DMS 273 treated with DMSO at 0.1 percent for 48 hours (cell line): ENCODE results near the gene GPR42.
"Not testable (repeated sequence)": the region's sequence is repeated elsewhere in the genome, so short reads cannot be mapped to it uniquely, and the experiment has no call there.

ENCODE experiments used
- DNase-seq: peaks from one replicate; lab custom pipeline; 2025; lab: John Stamatoyannopoulos, UW

Gene GPR42

GRCh38 chr19:35363711-35364425 lies 7.0 kb upstream of the GPR42 start:
- DNase-seq = no peak

DNA sequence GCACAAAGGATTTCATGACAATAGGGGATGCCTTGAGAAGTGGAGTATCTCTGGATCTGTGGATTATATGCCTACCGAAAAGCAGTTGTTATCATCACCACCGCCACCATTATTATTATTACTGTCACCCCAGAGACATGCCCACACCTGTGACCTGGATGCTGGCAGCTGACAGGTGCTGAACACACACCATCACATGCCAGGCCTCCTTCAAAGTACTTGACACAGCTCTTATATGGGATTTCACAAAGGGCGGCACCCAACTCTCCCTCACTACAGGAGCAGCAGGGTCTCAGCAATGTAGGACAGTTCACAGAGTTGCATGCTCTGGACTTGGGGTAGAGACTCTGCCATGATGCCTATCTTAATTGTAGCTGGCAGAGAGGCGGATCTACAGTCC lies 5.6 kb upstream of the GPR42 start:
- no peak for DNase-seq

DNA sequence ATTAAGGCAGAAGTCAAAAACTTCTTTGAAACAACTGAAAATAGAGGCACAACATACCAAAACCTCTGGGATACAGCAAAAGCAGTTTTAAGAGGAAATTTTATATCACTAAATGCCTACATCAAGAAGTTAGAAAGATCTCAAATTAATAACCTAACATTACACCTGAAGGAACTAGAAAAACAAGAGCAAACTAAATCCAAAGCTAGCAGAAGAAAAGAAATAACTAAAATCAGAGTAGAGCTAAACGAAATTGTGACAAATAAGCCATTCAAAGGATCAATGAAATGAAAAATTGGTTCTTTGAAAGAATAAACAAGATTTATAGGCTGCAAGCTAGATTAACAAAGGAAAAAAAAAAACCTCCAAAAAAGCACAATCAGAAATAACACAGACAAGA lies 2.5 kb upstream of the GPR42 start:
- no peak for DNase-seq

GRCh38 chr19:35369522-35369921 lies 1.3 kb upstream of the GPR42 start:
- DNase-seq = no peak

DNA sequence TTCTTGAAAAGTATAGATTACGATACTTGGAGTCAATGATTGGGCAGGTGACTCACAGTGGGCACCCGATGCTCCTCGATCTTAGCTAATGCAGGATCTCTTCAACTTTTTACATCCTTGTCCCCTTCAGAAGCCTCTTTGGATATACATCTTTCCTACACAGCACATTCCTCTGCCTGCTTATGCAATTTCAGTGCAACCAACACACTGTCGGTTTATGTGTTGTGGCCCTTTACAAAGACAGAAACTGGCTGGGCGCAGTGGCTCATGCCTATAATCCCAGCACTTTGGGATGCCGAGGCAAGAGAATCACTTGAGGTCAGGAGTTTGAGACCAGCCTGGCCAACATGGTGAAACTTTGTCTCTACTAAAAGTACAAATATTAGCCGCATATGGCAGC lies 2.6 kb downstream of the GPR42 start:
- DNase-seq = no peak

GRCh38 chr19:35374031-35374430 lies 3.2 kb downstream of the GPR42 start:
- DNase-seq = not testable (repeated sequence)

GRCh38 chr19:35375505-35376307 lies 4.8 kb downstream of the GPR42 start:
- no peak for DNase-seq

DNA sequence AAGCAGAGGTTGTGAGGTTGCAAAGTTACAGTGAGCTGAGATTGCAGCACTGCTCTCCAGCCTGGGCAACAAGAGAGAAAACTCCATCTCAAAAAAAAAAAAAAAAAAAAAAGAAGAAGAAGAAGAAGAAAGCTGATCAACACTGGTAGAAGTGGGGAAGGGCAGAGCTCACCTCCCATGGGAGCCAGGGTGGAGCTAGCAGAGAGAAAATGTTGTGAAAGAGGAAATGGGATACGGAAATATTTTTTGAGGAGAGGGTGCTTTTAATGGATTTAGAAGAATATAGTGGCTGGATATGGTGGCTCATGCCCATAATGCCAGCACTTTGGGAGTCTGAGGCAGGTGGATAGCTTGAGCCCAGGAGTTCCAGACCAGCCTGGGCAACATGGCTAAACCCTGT lies 6.8 kb downstream of the GPR42 start:
- no peak for DNase-seq

DNA sequence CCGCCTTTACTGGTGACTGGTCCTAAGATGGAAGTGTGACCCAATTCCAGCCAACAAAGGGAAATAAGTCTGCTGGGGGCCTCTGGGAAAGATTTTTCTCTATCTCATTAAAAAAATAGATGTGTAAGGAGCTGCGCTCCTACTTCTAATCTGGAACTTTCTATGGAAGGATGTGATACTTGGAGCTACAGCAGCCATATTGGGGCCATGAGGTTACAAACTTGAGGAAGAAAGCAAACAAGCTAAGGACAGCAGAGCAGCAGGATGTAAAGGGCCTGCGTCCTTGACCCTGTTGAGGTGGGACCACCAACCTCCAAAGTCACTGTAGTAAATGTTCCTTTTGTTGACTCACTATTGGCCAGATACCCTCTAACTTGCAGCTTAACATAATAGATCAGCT lies 7.5 kb downstream of the GPR42 start:
- DNase-seq = no peak

DNA sequence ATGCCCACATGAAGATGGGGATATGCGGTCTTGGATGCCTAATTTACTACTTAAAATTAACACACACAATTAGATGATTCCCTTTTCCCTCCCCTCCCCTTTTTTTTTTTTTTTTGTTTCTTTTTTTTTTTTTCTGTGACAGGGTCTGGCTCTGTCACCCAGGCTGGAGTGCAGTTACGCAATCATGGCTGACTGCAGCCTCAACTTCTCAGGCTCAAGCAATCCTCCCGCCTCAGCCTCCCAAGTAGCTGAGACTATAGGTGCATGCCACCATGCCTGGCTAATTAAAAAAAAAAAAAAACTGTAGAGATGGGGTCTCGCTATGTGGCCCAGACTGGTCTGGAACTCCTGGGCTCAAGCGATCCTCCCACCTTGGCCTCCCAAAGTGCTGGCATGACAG lies 8.7 kb downstream of the GPR42 start:
- not testable (repeated sequence) for DNase-seq

- DNase-seq = no peak
Observed at GRCh38 chr19:35379992-35380391, 9.1 kb downstream of the GPR42 start.

DNA sequence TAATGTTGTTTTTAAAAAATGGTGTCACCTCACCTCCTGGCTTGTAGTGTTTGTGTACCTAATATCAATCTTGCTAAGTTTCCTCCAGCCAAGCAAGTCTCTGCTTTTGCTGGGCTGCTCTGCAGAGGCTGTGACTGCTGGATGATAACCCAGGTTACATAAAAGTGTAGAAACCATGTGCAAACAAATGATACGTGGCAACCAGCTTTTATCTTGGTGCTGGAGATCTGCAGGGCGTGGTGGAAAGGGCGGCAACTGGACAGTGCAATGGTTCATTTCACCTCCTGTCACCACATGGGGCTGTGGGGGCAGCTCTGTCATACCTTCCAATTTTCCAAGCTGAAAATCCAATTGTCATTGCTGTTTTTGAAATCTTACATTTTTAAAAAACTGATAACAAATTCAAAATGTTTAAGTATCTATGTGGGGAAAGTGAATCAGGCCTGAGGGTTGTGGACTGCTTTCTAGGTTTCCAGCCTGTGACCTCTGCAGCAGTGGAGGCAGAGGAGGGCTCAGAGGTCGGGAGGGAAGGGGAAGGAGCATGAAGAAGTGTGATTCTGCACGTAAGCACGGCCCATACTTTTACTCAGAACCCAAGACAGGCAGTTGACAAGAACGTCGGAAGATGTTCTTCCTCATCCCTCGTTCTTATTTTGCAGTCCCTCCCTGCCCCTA lies 9.7 kb downstream of the GPR42 start:
- no peak for DNase-seq

DNA sequence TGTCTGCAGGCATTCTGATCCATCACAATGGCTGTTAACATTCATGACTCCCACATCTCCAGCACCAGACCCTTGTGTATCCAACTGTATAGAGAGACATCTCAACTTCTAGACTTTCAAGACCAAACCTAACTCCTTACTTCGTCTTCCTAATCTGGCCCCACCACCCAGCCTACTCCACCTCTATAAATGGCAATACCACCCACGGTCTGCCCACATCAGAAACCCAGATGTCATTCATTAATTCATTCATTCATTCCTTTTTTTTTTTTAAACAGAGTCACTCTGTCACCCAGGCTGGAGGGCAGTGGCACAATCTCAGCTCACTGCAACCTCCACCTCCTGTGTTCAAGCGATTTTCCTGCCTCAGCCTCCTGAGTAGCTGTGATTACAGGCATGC lies 10.4 kb downstream of the GPR42 start:
- DNase-seq = no peak

GRCh38 chr19:35381926-35382325 lies 11.1 kb downstream of the GPR42 start:
- DNase-seq = no peak

GRCh38 chr19:35383536-35383935 lies 12.7 kb downstream of the GPR42 start:
- no peak for DNase-seq

DNA sequence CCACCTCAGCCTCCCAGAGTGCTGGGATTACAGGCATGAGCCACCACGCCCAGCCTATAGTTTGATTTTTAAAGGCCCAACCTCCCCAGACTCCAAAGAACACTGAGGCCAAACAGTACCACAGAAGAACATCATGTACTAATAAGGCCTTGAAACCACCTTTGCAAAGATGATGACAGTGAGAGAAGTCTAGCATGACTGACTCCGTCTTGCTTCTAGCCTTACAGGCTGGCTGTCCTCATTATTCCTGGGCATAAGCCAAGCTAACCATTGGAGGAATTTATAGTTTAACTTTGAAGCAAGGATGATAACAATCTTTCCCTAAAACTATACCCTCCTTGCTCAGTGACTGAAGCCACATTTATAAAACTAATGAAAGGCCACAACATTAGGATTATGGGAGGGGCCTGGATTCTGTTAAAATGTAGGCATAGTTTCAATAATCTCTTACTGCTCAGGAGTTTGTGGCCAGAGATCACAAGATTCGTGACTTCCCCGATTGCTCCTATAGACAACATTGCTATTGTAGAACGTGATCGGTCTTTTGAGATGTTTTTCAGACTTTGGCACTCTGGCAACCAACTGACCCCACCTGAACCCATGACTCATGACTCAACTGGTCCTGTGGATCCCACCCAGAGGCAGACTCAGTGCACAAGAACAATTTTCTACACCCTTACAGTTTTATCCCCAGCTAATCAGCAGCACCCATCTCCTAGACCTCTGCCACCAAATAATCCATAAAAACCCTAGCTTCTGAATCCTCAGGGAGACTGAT lies 17.6 kb downstream of the GPR42 start:
- DNase-seq = no peak

GRCh38 chr19:35389192-35389861 lies 18.5 kb downstream of the GPR42 start:
- no peak for DNase-seq

- no peak for DNase-seq
Observed at GRCh38 chr19:35392742-35393715, 22.2 kb downstream of the GPR42 start.

GRCh38 chr19:35395382-35396199 lies 24.7 kb downstream of the GPR42 start:
- peak; percentile 38 for DNase-seq
